ENCODE data around the gene GPRC5D.

GPRC5D gene

DNA sequence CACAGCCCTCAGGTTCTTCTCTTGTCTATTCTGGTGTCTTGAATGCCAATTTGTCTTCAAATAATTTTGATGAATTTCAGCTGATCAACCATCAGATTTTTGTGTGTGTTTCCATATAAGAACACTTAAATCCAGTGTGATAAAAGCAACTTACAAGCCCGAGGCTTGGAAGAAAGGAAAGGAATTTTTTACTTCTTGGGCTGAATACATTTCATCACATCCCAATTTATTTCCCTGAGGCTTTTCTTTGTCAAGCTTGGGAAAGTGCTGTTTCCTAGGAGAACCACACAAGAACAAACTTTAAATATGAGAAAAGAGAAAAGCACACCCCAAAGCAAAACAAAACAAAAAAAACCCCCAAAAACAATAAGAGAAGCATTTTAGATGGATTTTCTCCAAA lies 26.6 kb downstream of the GPRC5D start:
- CTCF ChIA-PET, result interaction anchor here (1.8 to 4.1 kb wide), 2 partner anchors 10 to 286 kb away, joined by 7 to 13 read pairs; no protein-coding TSS in a partner anchor
- no peak for DNase-seq (ENCODE audit: extremely low spot score)
- POLR2A ChIA-PET, result no interaction called here
- TF ChIP-seq, protein P1, sequence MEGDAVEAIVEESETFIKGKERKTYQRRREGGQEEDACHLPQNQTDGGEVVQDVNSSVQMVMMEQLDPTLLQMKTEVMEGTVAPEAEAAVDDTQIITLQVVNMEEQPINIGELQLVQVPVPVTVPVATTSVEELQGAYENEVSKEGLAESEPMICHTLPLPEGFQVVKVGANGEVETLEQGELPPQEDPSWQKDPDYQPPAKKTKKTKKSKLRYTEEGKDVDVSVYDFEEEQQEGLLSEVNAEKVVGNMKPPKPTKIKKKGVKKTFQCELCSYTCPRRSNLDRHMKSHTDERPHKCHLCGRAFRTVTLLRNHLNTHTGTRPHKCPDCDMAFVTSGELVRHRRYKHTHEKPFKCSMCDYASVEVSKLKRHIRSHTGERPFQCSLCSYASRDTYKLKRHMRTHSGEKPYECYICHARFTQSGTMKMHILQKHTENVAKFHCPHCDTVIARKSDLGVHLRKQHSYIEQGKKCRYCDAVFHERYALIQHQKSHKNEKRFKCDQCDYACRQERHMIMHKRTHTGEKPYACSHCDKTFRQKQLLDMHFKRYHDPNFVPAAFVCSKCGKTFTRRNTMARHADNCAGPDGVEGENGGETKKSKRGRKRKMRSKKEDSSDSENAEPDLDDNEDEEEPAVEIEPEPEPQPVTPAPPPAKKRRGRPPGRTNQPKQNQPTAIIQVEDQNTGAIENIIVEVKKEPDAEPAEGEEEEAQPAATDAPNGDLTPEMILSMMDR (IDR thresholded peaks at IDR 0.05; ENCODE audit: control extremely low read depth, extremely low read depth, low read depth, missing control alignments), result no peak

DNA sequence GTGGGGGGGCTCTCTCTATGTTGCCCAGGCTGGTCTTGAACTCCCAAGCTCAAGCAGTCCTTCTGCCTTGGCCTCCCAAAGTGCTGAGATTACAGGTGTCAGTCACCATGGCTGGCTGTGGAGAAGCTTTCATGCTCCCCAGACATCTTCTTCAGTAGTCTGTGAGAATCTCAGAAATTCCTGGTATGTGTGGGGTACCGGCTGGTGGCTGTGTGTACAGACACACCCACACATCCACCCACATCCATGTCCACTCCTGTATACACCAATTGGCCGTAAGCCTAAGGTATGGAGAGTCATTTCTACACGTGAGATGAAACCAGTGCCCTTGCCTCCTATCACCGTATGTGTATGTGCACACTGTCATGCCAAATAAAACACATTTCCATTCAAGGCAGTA lies 27.8 kb downstream of the GPRC5D start:
- POLR2A ChIA-PET, result no interaction called here
- TF ChIP-seq, protein P1 (IDR thresholded peaks at IDR 0.05; ENCODE audit: control extremely low read depth, extremely low read depth, low read depth, missing control alignments), result no peak
- CTCF ChIA-PET, result interaction anchor here (1.6 to 4.1 kb wide), 2 partner anchors 8 to 288 kb away, joined by 4 to 13 read pairs; no protein-coding TSS in a partner anchor
- no peak for DNase-seq (ENCODE audit: extremely low spot score)

DNA sequence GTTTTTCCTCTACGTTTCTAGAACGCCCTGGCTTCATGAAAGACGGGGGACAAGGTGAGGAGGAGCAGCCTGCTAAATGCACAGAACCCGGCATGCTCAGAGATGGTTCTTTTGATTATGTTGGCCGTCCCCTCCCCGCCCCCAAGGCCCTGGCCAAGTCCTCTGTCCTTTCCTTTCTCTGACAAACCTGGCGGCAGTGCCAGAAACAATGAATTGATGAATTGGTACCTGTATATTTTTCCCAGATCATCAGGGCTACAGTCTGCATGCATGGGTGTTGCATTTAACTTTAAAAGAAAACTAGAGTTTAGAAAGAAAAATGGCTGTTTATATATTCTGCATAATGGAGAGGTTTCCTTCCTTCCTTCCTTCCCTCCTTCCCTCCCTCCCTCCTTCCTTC lies 29.0 kb downstream of the GPRC5D start:
- ChIA-PET POLR2A (no interaction called here), CTCF (no interaction called here)
- DNase-seq (ENCODE audit: extremely low spot score), result no peak
- TF ChIP-seq, protein P1 (IDR thresholded peaks at IDR 0.05; ENCODE audit: control extremely low read depth, extremely low read depth, low read depth, missing control alignments), result no peak

DNA sequence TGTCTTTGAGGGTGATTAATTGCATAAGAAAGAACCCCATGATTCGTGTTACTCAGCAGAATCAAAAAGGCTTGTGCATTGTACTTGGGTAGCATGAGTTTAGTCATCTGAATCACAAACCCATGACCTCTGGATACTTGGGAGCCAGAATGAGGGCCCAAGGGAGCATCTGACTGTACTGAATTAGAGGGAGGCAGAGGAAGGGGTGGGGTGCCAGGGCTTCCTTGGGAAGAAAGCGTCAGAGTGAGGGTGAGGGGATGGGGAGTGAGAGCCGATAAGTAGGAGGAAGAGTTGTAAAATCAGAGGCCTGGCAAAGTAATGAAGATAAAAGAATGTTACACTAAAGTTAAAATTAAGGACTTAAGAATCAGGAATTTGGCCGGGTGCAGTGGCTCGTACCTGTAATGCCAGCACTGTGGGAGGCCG lies 29.8 kb downstream of the GPRC5D start:
- ChIA-PET POLR2A (no interaction called here), CTCF (no interaction called here)
- no peak for DNase-seq (ENCODE audit: extremely low spot score)
- TF ChIP-seq, protein P1 (IDR thresholded peaks at IDR 0.05; ENCODE audit: control extremely low read depth, extremely low read depth, low read depth, missing control alignments), result no peak

DNA sequence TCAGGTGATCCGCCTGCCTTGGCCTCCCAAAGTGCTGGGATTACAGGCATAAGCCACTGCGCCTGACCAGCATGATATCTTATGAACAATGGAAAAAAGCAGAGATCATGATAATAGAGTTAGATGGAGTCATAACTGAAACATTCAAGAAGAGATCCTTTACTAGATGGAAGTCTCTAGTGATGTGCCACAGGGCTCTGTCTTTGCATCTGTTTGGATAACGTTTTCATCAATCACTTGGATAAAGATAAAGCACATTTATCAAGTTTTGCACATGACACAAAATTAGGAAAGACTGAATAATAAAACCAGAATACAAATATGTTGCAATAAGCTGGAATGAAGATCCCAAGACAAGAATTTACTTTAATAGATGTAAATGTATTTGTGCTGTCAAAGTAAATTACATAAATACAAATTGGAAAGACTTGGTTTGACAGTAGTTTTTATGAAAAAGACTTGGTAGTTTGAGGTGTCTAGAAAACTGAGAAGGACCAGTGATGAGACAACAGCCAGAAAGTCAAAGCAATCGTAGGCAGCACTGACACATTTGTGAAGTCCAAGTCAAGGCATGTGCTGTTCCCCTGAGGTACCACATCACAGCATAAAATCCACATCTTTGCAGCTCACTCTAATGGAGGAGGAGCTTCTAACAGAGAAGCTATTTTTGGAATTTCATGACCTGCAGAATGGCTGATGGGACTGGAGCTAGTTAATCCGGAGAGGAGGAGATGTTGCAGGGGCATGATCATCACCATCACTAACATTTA lies 32.1 kb downstream of the GPRC5D start:
- POLR2A ChIA-PET, result no interaction called here
- no peak for DNase-seq (ENCODE audit: extremely low spot score)
- CTCF ChIA-PET, result interaction anchor here (1.2 to 1.6 kb wide), 3 partner anchors 57 to 292 kb away, joined by 3 to 9 read pairs (median 3); no protein-coding TSS in a partner anchor
- TF ChIP-seq, protein P1 (IDR thresholded peaks at IDR 0.05; ENCODE audit: control extremely low read depth, extremely low read depth, low read depth, missing control alignments), result no peak

DNA sequence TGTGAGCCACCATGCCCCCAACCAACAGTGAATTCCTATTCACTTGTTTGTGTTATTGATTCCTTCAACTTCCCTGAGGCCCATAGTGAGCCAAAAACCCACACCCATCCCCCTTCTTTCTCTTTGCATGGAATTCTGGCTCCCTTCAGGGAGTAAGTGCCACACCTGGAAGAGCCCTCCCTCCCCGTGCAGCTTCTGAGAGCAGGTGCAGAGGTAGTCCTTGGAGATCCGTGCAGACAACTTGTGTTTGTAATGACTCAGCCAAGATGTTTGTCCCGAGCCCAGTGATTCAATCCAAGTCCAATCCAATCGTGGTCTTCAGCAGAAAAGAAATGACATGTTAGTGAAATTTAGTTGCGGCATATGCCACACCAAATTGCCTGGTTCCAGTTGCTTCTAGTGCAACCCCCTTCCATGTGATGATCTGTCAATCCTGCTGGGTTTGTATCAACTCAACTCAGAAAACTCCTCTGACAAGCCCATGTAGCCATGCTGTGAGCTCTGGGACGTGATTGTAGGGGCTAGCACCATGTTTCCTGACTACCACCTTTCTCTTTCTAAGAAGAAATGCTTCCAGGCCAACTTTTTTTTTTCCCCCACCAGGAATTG lies 33.1 kb downstream of the GPRC5D start:
- TF ChIP-seq, protein P1 (IDR thresholded peaks at IDR 0.05; ENCODE audit: control extremely low read depth, extremely low read depth, low read depth, missing control alignments), result no peak
- CTCF ChIA-PET, result interaction anchor here (0.9 to 1.2 kb wide), 3 partner anchors 175 to 293 kb away, joined by 3 read pairs; no protein-coding TSS in a partner anchor
- POLR2A ChIA-PET, result no interaction called here

More for the DNA sequence above, 33.1 kb downstream of the GPRC5D start:
- no peak for DNase-seq (ENCODE audit: extremely low spot score)

Measured in GM10248 (cell line).